ENCODE results near the gene ZNF839.

Gene ZNF839

DNA sequence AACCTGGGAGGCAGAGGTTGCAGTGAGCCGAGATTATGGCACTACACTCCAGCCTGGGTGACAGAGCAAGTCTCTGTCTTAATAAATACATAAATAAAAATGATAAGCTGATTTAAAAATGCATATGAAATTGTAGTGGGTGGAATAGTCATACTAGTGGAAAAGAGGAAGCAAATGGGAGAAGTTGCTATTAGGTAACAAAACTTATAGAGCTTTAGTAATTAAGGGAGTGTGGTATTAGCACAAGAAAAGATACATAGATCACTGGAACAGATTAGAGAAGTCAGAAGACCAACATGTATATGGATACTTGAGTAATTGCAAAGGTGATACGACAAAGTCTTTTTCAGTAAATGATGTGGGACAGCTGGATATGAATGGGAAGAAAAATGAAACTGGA, 69.7 kb downstream of the ZNF839 start:
- DNase-seq = no peak

DNA sequence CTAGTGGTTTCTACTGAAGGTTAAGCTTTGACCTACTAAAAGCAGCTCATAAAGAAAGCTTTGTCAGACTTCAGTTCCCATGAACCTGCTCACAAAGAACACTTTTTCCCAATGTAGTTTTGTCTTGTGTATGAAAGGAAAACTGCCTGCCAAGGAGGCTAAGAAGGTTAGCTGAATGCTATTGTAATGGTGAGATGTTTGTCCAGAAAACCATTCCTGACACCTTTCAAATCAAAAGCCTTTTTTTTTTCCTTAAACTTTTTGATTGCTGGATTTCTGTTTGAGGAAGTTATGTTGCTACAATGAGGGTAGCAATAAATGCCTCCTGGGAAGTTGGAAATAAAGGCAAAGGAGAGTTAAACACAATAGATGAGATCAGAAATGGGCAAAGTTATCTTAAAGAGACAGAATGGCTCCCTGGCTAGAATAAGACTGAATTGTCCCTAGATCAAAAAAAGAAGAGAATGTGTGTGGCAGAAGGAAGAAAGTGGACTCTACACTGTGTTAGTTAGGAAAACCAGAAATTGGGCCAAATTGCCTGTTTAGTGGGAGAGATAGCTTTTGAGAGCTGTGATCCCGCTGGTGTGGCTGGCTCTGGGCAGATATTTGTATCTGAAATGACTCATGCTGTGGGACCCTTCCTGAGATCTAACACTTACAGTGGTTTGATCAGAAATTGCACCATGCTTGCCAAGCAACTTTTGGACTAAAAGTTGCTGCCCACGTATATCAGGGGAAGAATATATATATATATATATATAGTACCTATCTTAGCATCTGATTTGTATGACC, 70.7 kb downstream of the ZNF839 start:
- no peak for DNase-seq

Data from NCI-H1092 (cell line).